ENCODE data around the gene ZNF521.

DNA sequence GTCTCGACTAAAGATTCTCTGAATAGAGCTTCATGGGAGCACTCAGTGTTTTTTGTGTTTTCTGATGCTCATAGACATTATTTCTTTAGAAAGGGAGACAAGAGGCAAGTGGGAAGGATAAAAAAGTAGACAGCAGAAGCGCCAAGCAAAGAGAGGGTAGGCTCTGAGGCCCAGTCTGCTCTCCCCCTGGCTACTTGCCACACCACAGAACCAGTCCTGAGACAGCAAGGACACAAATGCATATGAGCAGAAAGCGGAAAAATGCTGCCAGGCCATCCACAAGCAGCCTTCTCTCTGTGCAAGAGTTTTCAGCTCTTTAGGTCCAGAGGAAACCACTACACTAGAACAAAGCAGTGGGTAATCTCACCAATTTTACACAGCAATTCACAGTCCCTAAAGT is 285.4 kb downstream of the ZNF521 start:
- no peak for TF ChIP-seq POLR2AphosphoS5 (IDR thresholded peaks at IDR 0.05; ENCODE audit: low read depth, low read length)
- TF ChIP-seq, protein P1, sequence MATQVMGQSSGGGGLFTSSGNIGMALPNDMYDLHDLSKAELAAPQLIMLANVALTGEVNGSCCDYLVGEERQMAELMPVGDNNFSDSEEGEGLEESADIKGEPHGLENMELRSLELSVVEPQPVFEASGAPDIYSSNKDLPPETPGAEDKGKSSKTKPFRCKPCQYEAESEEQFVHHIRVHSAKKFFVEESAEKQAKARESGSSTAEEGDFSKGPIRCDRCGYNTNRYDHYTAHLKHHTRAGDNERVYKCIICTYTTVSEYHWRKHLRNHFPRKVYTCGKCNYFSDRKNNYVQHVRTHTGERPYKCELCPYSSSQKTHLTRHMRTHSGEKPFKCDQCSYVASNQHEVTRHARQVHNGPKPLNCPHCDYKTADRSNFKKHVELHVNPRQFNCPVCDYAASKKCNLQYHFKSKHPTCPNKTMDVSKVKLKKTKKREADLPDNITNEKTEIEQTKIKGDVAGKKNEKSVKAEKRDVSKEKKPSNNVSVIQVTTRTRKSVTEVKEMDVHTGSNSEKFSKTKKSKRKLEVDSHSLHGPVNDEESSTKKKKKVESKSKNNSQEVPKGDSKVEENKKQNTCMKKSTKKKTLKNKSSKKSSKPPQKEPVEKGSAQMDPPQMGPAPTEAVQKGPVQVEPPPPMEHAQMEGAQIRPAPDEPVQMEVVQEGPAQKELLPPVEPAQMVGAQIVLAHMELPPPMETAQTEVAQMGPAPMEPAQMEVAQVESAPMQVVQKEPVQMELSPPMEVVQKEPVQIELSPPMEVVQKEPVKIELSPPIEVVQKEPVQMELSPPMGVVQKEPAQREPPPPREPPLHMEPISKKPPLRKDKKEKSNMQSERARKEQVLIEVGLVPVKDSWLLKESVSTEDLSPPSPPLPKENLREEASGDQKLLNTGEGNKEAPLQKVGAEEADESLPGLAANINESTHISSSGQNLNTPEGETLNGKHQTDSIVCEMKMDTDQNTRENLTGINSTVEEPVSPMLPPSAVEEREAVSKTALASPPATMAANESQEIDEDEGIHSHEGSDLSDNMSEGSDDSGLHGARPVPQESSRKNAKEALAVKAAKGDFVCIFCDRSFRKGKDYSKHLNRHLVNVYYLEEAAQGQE (IDR thresholded peaks at IDR 0.05; ENCODE audit: insufficient read depth in 1 of 2, low read depth in 2 of 2, low read length in 2 of 2), result no peak

Measured in PFSK-1 (cell line).